Astrocyte of the cerebellum (primary cell): ENCODE data around the gene CFAP157.
"Not testable (repeated sequence)": the region's sequence is repeated elsewhere in the genome, so short reads cannot be mapped to it uniquely, and the experiment has no call there.

ENCODE experiments used
- DNase-seq: peaks from one replicate; pipeline ENCODE4 v3.0.0-alpha.2; 2011; ENCODE audit warnings: low read depth
- H3K4me3 ChIP-seq: 2 replicates; pipeline ENCODE4 v1.5.1; 2011; ENCODE audit warnings: mild to moderate bottlenecking, low read depth, low read length, moderate library complexity
- in situ Hi-C: cut with HindIII; loops from 2 replicates; pipeline ENCODE4 v1.10.0; 2017; ENCODE audit warnings: low sequenced_read_pairs
- TF ChIP-seq, protein P1 (sequence below): IDR thresholded peaks from 2 replicates; pipeline ENCODE4 v1.5.1; 2012; ENCODE audit warnings: low read length, low read depth, moderate library complexity, mild to moderate bottlenecking; ENCODE audit errors: missing control alignments

The CFAP157 gene

DNA sequence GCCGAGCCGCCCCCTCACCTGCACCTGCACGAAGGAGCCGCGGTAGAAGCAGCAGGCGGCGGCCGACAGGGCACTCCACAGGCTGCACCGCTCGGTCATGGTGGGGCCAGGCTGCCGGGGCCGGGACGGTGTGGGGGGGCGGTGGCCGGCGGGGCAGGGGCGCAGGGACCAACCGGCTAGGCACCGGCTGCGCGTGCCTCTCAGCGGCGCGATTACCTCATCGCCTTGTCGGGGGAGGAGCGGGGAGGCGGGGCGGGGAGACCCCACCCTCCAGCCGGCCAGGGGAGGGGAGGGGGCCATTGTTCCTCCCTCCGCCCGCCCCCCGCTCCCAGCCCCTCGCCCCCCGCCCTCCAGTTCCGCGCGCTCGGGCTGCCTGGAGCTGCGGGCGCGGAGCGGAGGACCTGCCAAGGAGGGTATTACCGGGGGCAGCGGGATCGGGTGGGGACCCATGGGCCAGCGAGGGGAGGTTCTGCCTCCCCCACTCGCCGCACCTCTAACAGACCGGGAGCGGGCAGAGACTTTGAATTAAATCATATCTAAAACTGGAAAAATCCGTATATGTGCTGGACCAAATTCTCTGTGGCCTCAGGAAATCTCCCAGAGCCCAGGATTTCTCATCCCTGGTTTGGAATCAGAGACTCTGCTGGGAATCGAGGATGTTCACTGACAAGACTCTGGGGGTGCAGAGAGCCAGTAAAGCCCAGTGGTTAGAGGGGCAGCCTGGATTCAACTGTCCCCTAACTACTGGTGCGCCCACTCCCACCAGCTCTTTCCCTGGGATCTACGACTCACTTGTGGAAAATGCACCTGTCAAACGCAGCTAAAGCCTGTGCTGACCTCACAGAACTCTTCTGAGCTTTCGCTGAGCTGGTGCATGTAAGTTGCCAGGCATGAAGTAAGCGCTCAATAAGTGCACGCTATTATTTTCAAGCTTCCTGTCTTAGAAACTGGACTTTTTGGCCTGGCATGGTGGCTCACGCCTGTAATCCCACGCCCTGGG is 48.6 kb downstream of the CFAP157 start:
- H3K4me3 ChIP-seq, result no peak overlapping the region
- TF ChIP-seq, protein P1, sequence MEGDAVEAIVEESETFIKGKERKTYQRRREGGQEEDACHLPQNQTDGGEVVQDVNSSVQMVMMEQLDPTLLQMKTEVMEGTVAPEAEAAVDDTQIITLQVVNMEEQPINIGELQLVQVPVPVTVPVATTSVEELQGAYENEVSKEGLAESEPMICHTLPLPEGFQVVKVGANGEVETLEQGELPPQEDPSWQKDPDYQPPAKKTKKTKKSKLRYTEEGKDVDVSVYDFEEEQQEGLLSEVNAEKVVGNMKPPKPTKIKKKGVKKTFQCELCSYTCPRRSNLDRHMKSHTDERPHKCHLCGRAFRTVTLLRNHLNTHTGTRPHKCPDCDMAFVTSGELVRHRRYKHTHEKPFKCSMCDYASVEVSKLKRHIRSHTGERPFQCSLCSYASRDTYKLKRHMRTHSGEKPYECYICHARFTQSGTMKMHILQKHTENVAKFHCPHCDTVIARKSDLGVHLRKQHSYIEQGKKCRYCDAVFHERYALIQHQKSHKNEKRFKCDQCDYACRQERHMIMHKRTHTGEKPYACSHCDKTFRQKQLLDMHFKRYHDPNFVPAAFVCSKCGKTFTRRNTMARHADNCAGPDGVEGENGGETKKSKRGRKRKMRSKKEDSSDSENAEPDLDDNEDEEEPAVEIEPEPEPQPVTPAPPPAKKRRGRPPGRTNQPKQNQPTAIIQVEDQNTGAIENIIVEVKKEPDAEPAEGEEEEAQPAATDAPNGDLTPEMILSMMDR, result no peak
- DNase-seq, result no peak
- in situ Hi-C loops, result no loop called here

DNA sequence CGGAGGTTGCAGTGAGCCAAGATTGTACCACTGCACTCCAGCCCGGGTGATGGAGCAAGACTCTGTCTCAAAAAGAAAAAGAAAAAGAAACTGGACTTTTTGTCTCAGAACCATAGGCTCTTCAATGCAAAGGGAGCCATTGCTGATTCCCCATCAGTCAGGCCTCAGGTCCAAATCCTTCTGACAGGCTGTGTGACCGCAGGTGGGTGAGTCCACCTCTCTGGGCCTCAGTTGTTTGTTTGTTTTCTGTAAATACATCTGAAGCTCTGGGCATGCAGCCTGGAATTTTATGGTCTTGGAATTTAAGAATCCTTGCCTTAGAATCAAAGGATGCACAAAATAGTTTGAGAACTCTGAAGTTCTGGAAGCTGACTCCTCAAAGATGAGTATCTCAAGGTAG is 49.4 kb downstream of the CFAP157 start:
- TF ChIP-seq, protein P1, result no peak
- no peak for DNase-seq
- no peak overlapping the region for H3K4me3 ChIP-seq
- in situ Hi-C loops, result no loop called here

DNA sequence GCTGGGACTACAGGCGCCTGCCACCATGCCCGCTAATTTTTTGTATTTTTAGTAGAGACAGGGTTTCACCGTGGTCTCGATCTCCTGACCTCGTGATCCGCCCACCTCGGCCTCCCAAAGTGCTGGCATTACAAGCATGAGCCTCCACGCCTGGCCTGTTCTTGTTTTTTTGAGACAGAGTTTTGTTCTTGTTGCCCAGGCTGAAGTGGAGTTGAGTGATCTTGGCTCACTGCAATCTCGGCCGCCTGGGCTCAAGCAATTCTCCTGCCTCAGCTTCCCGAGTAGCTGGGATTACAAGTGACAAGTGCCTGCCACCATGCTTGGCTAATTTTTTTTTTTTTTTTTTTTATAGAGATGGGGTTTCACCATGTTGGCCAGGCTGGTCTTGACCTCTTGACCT is 50.0 kb downstream of the CFAP157 start:
- DNase-seq, H3K4me3 ChIP-seq, in situ Hi-C loops: not testable (repeated sequence)

DNA sequence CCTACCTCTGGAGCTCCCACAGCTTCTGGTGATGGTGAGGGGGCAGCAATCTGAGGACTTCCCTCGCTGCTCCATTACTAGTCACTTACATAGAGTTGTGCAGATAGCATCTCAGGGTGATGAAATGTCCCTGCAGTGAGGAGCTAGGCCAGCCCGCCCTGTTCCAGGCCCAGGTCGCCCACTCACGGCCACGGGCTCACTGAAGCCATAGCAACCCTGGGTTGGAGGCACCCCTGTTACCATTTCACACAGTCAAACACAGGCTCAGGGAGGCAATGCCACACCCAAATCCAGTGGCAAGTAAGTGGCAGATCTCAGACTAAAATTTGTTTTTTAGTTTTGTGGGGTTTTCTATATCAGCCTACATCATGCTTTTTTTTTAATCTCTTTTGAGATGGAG is 52.1 kb downstream of the CFAP157 start:
- TF ChIP-seq, protein P1, result no peak
- no peak for DNase-seq
- H3K4me3 ChIP-seq, result no peak overlapping the region
- in situ Hi-C loops, result no loop called here

DNA sequence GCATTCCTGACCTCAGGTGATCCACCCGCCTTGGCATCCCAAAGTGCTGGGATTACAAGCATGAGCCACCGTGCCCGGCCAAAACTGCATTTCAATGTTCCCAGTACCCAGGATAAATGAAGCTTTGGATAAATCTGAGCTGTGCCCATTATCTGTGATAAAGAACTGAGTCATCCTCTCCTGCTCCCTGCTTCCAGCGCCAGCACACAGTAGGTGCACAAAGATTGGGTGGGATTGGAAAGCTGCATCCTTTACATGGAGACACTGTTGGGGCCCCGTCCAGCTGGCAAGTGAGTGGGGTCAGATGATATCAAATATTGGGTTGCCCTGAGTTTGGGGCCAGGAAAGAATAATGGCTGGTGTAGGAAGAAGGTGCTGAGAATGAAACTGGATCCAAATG is 54.3 kb downstream of the CFAP157 start:
- TF ChIP-seq, protein P1, result no peak
- DNase-seq, result no peak
- in situ Hi-C loops, result loop anchor here (5.0 kb wide), 1 partner anchor 111 kb away; no protein-coding TSS in a partner anchor
- H3K4me3 ChIP-seq, result no peak overlapping the region

DNA sequence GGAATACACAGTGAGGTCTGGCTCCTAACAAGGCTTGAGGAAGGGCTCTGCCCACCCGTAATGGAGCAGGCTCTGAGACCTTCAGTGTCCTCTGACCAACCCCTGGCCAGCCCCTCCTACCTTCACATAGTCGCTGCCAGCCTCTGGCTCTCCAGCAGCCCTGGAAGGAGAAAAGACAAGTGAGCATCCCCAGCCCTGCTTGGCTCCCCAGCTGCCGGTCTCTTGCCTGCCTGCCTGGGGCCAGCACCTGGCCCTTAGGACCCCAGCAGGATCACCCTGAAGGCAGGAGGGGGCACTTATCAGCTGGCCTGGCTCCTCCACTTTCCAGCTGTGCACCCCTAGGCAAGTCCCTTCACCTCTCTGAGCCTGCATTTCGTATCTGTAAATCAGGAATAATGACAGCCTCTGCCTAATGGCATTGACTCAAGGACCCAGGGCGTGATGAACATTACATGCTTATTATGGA is 54.7 kb downstream of the CFAP157 start:
- no peak for DNase-seq
- TF ChIP-seq, protein P1, result no peak
- in situ Hi-C loops, result loop anchor here (5.0 kb wide), 1 partner anchor 111 kb away; no protein-coding TSS in a partner anchor
- H3K4me3 ChIP-seq, result no peak overlapping the region
